PC-9 (cell line): ENCODE results near the gene ELF4. TPM values are rescaled to one million over a fixed set of nuclear protein-coding genes. Genes with fewer than 3 reads are reported as not detected.

Experiments used
- BruUV-seq: library from RNA; stranded (reverse); fragments of 400-500 nt; replicated peaks from 2 replicates; lab custom pipeline; 2021; lab: Mats Ljungman, UMichigan
- CTCF ChIA-PET: fragments of 300-600 bp; sonication (Branson Sonifier 250); formaldehyde crosslinking; loops from one replicate; lab custom pipeline; 2022; ENCODE audit warnings: antibody characterized with exemption; lab: Charles Lee
- POLR2A ChIA-PET: fragments of 300-600 bp; sonication (Branson Sonifier 250); formaldehyde crosslinking; loops from one replicate; lab custom pipeline; 2022; ENCODE audit warnings: antibody characterized with exemption; ENCODE audit not compliant: unreplicated experiment; lab: Charles Lee
- DNase-seq, 2 experiments: peaks; one replicate each; pipeline versions ENCODE4 v3.0.0 to v3.0.0-alpha.2; 2015 to 2022; ENCODE audit warnings: mixed read lengths in 1 of 2
- H2AFZ ChIP-seq: fragments of 200-600 bp; sonication (generic); 2 replicates; pipeline ENCODE4 v1.8.1; 2017; ENCODE audit warnings: antibody characterized with exemption
- H3F3A ChIP-seq: fragments of 200-600 bp; sonication (generic); 2 replicates; pipeline ENCODE4 v1.8.1; 2017; ENCODE audit warnings: antibody characterized with exemption, mild to moderate bottlenecking, low read depth; ENCODE audit not compliant: insufficient read depth
- H3K27ac ChIP-seq: fragments of 200-600 bp; sonication (generic); 2 replicates; pipeline ENCODE4 v1.6.1; 2016; ENCODE audit warnings: mixed run types
- H3K27me3 ChIP-seq: fragments of 200-600 bp; sonication (generic); 2 replicates; pipeline ENCODE4 v1.6.1; 2016; ENCODE audit warnings: low read depth, mixed run types; ENCODE audit not compliant: insufficient read depth
- H3K36me3 ChIP-seq: fragments of 200-600 bp; sonication (generic); 2 replicates; pipeline ENCODE4 v1.6.1; 2016; ENCODE audit warnings: low read depth, mixed run types
- H3K4me1 ChIP-seq: fragments of 200-600 bp; sonication (generic); replicated peaks from 2 replicates; pipeline ENCODE4 v1.6.1; 2016; ENCODE audit warnings: mixed run types; ENCODE audit not compliant: insufficient read depth
- H3K4me2 ChIP-seq: fragments of 200-600 bp; sonication (generic); 2 replicates; pipeline ENCODE4 v1.6.1; 2017; ENCODE audit warnings: mixed run types
- H3K4me3 ChIP-seq: fragments of 200-600 bp; sonication (generic); 2 replicates; pipeline ENCODE4 v1.6.1; 2016; ENCODE audit warnings: mixed run types
- H3K79me2 ChIP-seq: fragments of 200-600 bp; sonication (generic); 2 replicates; pipeline ENCODE4 v1.6.1; 2017; ENCODE audit warnings: low read depth, mixed run types
- H3K9me2 ChIP-seq: fragments of 200-600 bp; sonication (generic); 2 replicates; pipeline ENCODE4 v1.8.1; 2017; ENCODE audit warnings: mild to moderate bottlenecking; ENCODE audit not compliant: insufficient read depth
- H3K9me3 ChIP-seq: fragments of 200-600 bp; sonication (generic); 2 replicates; pipeline ENCODE4 v1.8.1; 2016; ENCODE audit warnings: low read depth; ENCODE audit not compliant: insufficient read depth
- H4K20me1 ChIP-seq: fragments of 200-600 bp; sonication (generic); 2 replicates; pipeline ENCODE4 v1.8.1; 2017; ENCODE audit not compliant: insufficient read depth
- EZH2 ChIP-seq: fragments of 200-600 bp; sonication (generic); IDR thresholded peaks from 2 replicates; pipeline ENCODE4 v1.8.0; 2017; ENCODE audit warnings: antibody characterized with exemption, low read depth
- intact Hi-C: fragments of 100-400 bp; cut with micrococcal nuclease; formaldehyde crosslinking; loops from one replicate; pipeline ENCODE4 v1.10.0; 2022; ENCODE audit not compliant: unreplicated experiment
- total RNA-seq: library from RNA; stranded (reverse); gene quantifications from 2 replicates; pipeline ENCODE4 v1.2.3, GENCODE V29; 2021
- TF ChIP-seq, protein P1 (sequence below): fragments of 200-600 bp; sonication (generic); conservative IDR thresholded peaks from 2 replicates; pipeline ENCODE4 v1.6.1; 2017; ENCODE audit warnings: mixed run types, antibody characterized with exemption, mild to moderate bottlenecking, moderate library complexity

The ELF4 gene
- total RNA-seq, 1 experiment from 2014 or later: 60.3 TPM

DNA sequence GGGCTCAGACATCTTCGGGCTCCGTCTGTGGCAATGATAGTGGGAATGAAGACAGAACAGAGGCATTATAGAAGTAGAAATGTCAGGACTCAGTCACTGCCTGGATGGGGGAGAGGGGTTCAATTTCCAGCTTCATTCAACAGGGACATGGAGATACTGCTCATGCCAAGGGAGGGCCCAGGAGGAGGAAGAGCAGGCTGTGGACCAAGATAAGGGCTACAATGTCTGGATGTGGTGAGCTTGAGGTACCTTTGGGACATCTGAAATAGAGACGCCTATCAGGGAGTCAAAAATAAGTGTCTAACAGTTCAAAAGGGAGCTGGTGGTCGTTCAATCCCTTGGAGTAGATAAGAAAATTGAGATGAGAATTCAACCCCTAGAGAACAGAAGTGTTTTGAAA, 34.5 kb downstream of the ELF4 start:
- no peak overlapping the region for H3K4me2 ChIP-seq
- intact Hi-C loops: no loop called here
- no peaks in the 10 kb centered on the region for H3K9me2 ChIP-seq
- no peak overlapping the region for H3K4me3 ChIP-seq
- peaks cover 6% of the 10 kb centered on the region for H3F3A ChIP-seq
- TF ChIP-seq EZH2: no peak
- TF ChIP-seq, protein P1, sequence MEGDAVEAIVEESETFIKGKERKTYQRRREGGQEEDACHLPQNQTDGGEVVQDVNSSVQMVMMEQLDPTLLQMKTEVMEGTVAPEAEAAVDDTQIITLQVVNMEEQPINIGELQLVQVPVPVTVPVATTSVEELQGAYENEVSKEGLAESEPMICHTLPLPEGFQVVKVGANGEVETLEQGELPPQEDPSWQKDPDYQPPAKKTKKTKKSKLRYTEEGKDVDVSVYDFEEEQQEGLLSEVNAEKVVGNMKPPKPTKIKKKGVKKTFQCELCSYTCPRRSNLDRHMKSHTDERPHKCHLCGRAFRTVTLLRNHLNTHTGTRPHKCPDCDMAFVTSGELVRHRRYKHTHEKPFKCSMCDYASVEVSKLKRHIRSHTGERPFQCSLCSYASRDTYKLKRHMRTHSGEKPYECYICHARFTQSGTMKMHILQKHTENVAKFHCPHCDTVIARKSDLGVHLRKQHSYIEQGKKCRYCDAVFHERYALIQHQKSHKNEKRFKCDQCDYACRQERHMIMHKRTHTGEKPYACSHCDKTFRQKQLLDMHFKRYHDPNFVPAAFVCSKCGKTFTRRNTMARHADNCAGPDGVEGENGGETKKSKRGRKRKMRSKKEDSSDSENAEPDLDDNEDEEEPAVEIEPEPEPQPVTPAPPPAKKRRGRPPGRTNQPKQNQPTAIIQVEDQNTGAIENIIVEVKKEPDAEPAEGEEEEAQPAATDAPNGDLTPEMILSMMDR: no peak
- DNase-seq: no peak
- no peaks in the 10 kb centered on the region for H3K27me3 ChIP-seq
- H3K79me2 ChIP-seq: no peaks in the 10 kb centered on the region; the same call in 1 of the 2 replicates
- H3K27ac ChIP-seq: no peak overlapping the region
- H3K36me3 ChIP-seq: peaks cover 5% of the 10 kb centered on the region; the same call in 1 of the 2 replicates
- H4K20me1 ChIP-seq: peaks cover 12% of the 10 kb centered on the region
- ChIA-PET CTCF (no interaction called here), POLR2A (no interaction called here)
- BruUV-seq: no TSS peak
- H3K4me1 ChIP-seq: no peaks in the 10 kb centered on the region
- H3K9me3 ChIP-seq: no peaks in the 10 kb centered on the region
- H2AFZ ChIP-seq: no peak overlapping the region

DNA sequence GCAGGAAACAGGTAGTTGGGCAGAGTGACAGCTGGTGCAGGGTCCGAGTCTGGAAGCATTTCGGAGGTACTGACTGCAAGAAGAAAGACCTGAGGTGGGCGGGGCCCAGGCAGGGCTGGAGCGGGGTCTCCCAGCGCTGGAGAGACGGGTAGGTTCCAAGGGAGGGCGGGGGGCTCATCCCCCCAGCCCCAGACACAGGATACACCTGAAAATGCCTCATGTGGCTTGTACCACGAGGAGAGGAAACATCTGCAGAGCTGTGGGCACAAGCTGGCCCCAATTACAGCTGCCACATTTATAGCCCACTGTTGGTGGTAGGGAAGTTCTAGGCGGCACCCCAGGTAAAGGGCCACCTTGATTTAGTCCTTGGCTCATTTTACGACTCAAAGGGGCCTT, 38.0 kb downstream of the ELF4 start:
- BruUV-seq: no TSS peak
- H3K4me2 ChIP-seq: no peak overlapping the region
- no peak overlapping the region for H3K4me3 ChIP-seq
- H3K9me2 ChIP-seq: no peaks in the 10 kb centered on the region
- H3K36me3 ChIP-seq: peaks cover 14% of the 10 kb centered on the region; the same call in 1 of the 2 replicates
- ChIA-PET POLR2A (no interaction called here), CTCF (no interaction called here)
- no peak for DNase-seq
- intact Hi-C loops: no loop called here
- H3K4me1 ChIP-seq: no peaks in the 10 kb centered on the region
- H4K20me1 ChIP-seq: peaks cover 6% of the 10 kb centered on the region
- H2AFZ ChIP-seq: no peak overlapping the region
- H3K79me2 ChIP-seq: no peaks in the 10 kb centered on the region; the same call in 1 of the 2 replicates
- no peaks in the 10 kb centered on the region for H3K27me3 ChIP-seq
- no peak for TF ChIP-seq EZH2
- TF ChIP-seq, protein P1: no peak
- no peaks in the 10 kb centered on the region for H3F3A ChIP-seq
- H3K9me3 ChIP-seq: no peaks in the 10 kb centered on the region
- no peak overlapping the region for H3K27ac ChIP-seq

DNA sequence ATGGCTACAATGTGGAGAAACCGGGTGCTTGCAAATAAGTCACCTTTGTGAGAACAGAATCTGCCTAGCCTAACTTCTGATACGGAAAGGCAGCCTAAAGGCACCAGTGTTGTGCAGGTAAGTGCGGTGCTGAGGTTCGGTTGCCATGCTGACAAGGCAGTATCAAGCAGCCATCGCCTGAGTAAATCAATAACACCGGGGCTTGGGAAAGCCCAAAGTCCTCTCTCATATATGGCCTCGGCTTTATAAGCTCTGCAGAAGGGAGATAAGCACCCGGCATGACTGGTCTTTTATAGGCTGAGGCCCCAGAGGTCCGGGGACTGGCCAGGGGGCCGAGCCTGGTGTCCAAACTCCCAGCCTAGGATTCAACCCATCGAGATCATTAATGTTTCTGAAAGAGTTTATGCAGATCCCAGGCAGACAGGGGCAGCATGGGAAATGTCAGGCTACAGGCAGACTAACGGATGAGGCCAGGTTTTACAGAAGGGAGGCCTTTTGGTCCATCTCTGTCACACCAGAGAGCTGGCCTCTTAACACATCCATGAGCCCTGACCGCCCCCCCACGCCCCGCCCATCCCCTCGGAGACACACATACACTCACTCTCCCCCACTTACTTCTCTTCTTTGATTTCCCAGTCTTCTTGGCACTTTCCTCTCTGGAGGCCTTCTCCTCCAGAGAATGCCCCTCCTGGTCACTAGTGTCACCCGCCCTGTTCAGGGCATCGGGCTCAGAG, 38.5 kb downstream of the ELF4 start:
- Histone ChIP-seq H3K36me3 (peaks cover 14% of the 10 kb centered on the region; the same call in 1 of the 2 replicates), H3F3A (no peaks in the 10 kb centered on the region), H3K27me3 (no peaks in the 10 kb centered on the region), H3K9me3 (no peaks in the 10 kb centered on the region), H3K4me3 (no peak overlapping the region), H2AFZ (no peak overlapping the region), H4K20me1 (peaks cover under 1% of the 10 kb centered on the region; the same call in 1 of the 2 replicates), H3K9me2 (no peaks in the 10 kb centered on the region), H3K4me2 (no peak overlapping the region), H3K79me2 (no peaks in the 10 kb centered on the region; the same call in 1 of the 2 replicates), H3K27ac (no peak overlapping the region), H3K4me1 (no peaks in the 10 kb centered on the region)
- ChIA-PET CTCF (no interaction called here), POLR2A (no interaction called here)
- DNase-seq: no peak
- TF ChIP-seq EZH2: no peak
- TF ChIP-seq, protein P1: no peak
- no TSS peak for BruUV-seq
- intact Hi-C loops: no loop called here
